OCI-M2 (cell line): ENCODE results near the gene CACNA1E.
"Not testable (repeated sequence)": the region's sequence is repeated elsewhere in the genome, so short reads cannot be mapped to it uniquely, and the experiment has no call there.

Experiments
- DNase-seq: peaks from one replicate; lab custom pipeline; 2025; ENCODE audit not compliant: unreplicated experiment; lab: John Stamatoyannopoulos, UW

Gene CACNA1E

GRCh38 chr1:181516706-181517105, 33.4 kb downstream of the CACNA1E start:
- DNase-seq, result no peak

DNA sequence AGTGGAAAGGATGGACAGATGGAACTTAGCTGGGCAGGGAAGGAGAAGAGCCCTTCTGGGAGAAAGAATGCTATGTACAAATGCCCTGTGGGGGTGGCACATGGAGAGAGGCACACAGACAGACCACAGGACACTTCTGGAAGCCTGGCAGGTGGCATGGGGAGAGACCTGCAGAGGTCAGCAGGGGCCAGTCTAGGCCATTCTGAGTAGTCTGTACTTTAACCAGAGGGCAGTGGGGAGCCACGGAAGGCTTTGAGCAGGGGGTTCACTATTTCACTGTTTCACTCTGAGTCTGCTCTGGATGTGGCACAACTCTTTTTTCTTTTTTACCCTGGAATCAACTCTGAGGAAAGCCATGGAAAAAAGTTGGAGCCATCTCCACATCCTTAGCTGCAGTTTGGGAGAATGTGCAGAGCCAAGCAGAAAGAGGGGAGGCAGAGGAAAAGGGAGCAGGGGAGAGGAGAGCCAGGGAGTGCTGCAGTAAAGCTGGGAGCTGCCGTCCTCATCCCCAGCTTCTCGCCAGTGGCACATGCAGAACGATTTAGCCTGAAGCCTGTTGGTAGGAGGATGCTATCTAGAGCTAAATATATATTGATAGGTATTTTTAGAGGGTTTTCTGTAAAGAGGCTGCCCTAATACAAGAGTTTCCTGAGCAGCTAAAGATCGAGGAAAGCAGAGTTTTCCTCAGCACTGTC, 34.0 kb downstream of the CACNA1E start:
- no peak for DNase-seq

GRCh38 chr1:181518152-181518551, 34.8 kb downstream of the CACNA1E start:
- DNase-seq, result no peak

GRCh38 chr1:181522864-181523263, 39.5 kb downstream of the CACNA1E start:
- no peak for DNase-seq

- no peak for DNase-seq
Observed at GRCh38 chr1:181525104-181525721, 41.9 kb downstream of the CACNA1E start.

GRCh38 chr1:181528241-181528640, 44.9 kb downstream of the CACNA1E start:
- not testable (repeated sequence) for DNase-seq

DNA sequence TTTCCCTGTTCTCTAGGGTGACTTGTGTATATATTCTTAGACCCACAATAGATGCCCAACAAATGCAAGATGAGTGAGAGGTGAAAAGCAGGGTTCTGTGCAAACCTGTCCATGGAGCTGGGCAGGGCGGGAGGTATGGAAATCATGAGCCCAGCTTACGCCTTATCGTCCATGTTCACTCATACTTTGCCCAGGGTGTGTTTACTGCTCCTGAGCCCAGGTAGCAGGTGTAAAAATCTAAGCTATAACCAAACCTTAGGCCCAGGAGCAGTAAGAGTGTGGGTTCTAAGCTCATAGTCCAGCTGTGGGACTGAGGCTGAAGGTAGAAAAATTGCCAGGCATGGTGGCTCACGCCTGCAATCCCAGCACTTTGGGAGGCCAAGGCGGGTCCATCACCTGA, 48.1 kb downstream of the CACNA1E start:
- DNase-seq, result no peak

GRCh38 chr1:181531951-181532600, 48.8 kb downstream of the CACNA1E start:
- no peak for DNase-seq

DNA sequence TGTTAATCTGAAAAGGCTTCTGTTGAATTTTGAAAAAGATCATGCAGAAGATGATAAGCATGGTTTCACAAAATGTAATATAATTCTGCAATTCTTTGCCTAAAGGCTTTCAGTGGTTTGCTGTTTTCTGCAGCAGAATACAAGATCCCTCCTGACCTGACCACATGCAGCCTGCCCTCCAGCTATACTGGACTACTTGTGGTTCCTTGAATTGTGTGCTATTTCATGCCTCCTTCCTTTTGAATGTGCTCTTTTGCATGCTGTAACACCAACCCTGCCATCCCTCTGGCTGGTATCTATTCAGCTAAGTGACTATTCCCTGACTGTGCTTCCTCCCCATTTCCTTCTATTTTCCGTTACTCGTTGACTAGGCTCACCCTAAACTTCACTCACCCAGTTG, 55.5 kb downstream of the CACNA1E start:
- no peak for DNase-seq

DNA sequence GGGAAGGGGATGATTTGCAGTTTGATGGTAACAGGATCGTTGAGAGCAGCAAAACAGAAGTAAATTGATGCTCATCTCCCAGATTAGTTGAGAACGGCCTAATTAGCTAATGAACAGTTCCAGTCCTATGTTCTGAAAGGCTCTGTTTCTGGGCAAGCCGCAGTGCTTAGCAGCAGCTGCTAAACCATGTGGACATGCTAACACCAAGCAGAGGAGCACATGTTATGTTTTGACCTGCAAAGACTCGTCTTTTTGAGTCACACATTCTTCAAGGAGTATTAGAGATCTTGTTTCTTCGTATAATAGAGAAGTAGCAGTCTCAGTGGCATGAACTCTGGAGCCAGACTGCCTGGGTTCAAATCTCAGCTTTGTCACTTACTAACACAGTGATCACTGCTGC, 58.1 kb downstream of the CACNA1E start:
- DNase-seq, result no peak

DNA sequence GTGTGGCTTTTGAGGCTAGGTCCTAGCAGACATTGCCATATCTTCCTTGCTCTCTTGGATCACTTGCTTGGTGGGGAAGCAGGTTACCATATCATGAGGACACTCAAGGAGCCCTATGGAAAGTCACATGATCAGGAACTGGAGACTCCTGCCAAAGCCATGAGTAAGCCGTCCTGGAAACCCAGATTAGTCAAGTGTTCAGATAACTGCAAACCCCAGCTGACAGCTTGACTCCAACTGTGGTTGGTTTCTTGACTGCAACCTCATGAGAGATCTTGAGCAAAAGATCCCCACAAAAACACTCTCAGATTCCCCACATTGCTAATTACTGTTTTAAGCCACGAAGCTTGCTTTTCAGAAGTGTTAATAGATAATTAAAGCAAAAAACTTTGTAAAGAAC, 58.6 kb downstream of the CACNA1E start:
- DNase-seq, result no peak

- not testable (repeated sequence) for DNase-seq
Observed at GRCh38 chr1:181542406-181542805, 59.1 kb downstream of the CACNA1E start.

- DNase-seq, result no peak
Observed at GRCh38 chr1:181545395-181545794, 62.1 kb downstream of the CACNA1E start.

GRCh38 chr1:181548497-181548896, 65.2 kb downstream of the CACNA1E start:
- DNase-seq, result no peak

DNA sequence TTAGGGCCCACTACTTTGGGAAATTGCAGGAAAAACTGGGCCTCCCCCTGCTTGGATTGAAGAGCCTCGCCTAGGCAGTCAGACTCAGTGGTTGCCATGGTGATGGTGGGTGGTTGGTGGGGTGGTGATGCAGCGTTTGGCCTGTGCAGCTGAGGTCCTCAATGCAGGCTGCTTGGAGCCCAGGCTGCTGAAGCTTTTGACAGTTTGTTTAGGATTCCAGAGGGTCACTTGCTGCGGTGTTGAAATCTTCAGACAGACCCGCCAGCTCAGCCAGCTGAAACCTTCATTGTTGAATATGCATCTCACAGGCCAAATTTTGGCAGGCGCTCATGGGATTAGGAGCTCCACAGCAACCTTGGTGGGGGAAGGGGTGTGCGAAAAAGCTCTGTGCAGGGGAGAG, 67.9 kb downstream of the CACNA1E start:
- no peak for DNase-seq

- no peak for DNase-seq
Observed at GRCh38 chr1:181551754-181552153, 68.4 kb downstream of the CACNA1E start.

GRCh38 chr1:181554465-181554864, 71.1 kb downstream of the CACNA1E start:
- DNase-seq, result no peak

DNA sequence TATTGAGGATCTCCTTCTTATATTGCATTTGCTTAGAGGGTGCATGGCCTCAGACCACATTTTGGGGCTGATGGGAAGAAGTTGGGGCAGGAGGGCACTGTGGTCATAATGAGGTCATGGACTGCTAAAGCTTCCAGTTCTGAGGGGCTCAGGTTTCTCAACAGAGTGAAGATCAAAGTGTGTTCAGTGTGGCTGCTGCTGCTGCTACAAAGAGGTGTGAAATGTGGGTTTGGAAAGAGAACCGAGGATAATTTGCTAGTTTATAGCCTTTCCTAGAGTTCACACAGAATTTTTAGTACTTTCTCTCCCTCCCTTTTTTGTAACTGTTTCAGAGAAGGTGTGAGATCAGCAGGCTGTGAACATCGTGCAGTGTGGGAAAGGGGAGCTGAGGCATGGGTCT, 73.3 kb downstream of the CACNA1E start:
- DNase-seq, result no peak

DNA sequence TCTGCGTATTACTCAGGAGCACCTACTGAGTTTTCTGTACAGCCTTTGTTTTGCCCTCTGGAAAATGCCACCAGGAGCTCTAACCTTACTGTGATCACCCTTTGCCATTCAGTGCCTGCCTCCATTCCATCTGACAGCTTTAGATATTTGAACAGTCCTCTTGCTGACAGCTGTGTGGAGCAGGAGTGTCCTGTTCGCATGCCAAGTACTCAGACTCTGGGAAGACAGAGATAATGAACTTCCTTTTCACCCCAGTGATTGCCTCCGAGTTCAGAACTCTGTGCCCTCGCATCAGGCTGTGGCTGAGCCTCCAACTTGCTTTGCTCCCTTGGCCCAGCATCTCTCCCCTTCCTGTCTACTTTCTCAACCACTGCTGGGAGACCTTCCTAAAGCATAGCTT, 74.0 kb downstream of the CACNA1E start:
- DNase-seq, result no peak

GRCh38 chr1:181558416-181558815, 75.1 kb downstream of the CACNA1E start:
- DNase-seq, result no peak

DNA sequence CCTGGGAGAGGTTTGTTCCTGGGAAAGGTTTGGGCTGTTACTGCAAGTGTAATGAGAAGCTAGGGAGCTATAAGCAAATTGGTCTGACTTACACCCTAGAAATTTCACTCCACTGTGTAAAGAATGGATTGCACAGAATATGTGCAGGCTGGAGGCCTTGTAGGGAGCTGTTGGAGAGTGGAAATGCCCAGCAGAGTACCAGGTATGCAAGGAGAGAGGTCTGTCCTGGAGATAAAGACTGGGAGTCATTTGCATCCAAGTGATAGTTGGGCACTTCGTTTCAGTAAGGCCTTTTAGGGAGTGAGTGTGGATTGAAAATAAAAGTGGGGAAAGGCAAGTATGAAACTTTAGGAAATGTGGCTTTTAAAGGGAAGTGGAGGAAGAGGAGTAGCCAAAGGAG, 75.8 kb downstream of the CACNA1E start:
- DNase-seq, result no peak

DNA sequence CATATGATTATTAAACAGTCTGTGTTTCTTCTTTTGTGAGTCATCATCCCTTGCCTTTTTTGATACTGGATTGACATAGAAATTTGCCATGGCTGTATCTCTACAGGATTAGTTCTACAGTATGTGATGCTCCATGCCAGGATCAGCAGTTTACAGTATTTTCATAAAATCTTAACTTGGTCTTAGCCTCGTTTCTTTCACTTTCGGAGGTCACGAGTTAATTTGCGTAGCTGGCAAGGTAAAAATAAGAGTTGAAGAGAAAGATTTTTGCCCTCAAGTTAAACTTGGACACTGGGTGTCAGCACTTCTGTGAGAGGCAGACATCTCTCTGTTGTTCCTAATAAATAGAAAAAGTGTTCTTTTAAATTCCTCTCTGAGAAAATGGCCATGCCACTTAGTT, 79.1 kb downstream of the CACNA1E start:
- DNase-seq, result no peak
